OCI-M2 (cell line): ENCODE measurements around the gene APP.

Experiments
- DNase-seq: peaks from one replicate; lab custom pipeline; 2025; ENCODE audit not compliant: unreplicated experiment; lab: John Stamatoyannopoulos, UW

The APP gene

GRCh38 chr21:25985990-25986389, 184.6 kb downstream of the APP start:
- no peak for DNase-seq

- DNase-seq: no peak
Measured at GRCh38 chr21:25984538-25984937, 186.0 kb downstream of the APP start.

- DNase-seq: no peak
Measured at GRCh38 chr21:25983745-25984144, 186.8 kb downstream of the APP start.

GRCh38 chr21:25980710-25981109, 189.9 kb downstream of the APP start:
- no peak for DNase-seq

- no peak for DNase-seq
Measured at GRCh38 chr21:25979845-25980616, 190.5 kb downstream of the APP start.

- DNase-seq: no peak
Measured at GRCh38 chr21:25977068-25977611, 193.4 kb downstream of the APP start.

- DNase-seq: no peak
Measured at GRCh38 chr21:25974964-25975363, 195.6 kb downstream of the APP start.

- DNase-seq: no peak
Measured at GRCh38 chr21:25970254-25970930, 200.2 kb downstream of the APP start.

- no peak for DNase-seq
Measured at GRCh38 chr21:25967901-25968438, 202.6 kb downstream of the APP start.

GRCh38 chr21:25967181-25967900, 203.2 kb downstream of the APP start:
- no peak for DNase-seq

- DNase-seq: no peak
Measured at GRCh38 chr21:25965951-25966707, 204.4 kb downstream of the APP start.

- no peak for DNase-seq
Measured at GRCh38 chr21:25964926-25965325, 205.6 kb downstream of the APP start.

- no peak for DNase-seq
Measured at GRCh38 chr21:25964015-25964414, 206.6 kb downstream of the APP start.

GRCh38 chr21:25963181-25963580, 207.4 kb downstream of the APP start:
- DNase-seq: no peak

GRCh38 chr21:25961042-25961441, 209.5 kb downstream of the APP start:
- no peak for DNase-seq

GRCh38 chr21:25960402-25960801, 210.2 kb downstream of the APP start:
- DNase-seq: no peak

- no peak for DNase-seq
Measured at GRCh38 chr21:25959799-25960198, 210.8 kb downstream of the APP start.

GRCh38 chr21:25956993-25957714, 213.4 kb downstream of the APP start:
- no peak for DNase-seq

- DNase-seq: no peak
Measured at GRCh38 chr21:25955646-25956045, 214.9 kb downstream of the APP start.

- DNase-seq: no peak
Measured at GRCh38 chr21:25953659-25954058, 216.9 kb downstream of the APP start.
